Measurements from ENCODE around the gene NEAT1.

DNA sequence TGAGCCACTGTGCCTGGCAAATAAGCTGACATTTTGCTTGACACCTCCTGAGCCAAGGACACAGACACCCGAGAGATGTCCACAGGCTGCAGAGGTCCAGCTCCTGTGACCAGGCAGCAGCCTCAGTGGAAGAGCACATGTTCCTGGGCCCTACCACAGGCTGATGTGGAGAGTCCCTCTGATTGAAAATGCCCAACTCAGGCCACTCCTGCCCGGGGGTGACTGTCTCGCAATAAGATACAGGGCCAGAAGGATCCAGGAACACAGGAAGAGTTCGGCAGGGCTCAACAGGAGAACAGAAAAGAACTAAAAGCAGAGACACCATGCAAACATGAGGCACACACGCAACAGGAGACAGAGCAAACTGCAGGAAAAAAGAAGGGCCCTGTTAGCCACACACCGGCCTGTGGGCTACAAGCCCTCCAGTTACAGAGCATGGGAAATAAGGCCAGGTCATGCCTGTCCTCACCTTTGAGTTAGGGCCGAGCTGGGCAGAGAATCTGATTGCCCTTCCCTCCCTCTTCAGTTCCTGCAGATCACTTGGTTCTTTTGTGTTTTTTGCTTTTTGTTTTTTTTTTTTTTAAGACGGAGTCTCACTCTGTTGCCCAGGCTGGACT, 47.9 kb downstream of the NEAT1 start:
- TF ChIP-seq EZH2phosphoT487 (IDR thresholded peaks at IDR 0.05; ENCODE audit: insufficient read depth, low read depth) (no peak), EZH2 (IDR thresholded peaks at IDR 0.05; ENCODE audit: insufficient read depth, poor library complexity, severe bottlenecking) (no peak)
